Kidney tubule cell (primary cell): Measurements from ENCODE around the gene IMMP2L.
"Not testable (repeated sequence)": the region's sequence is repeated elsewhere in the genome, so short reads cannot be mapped to it uniquely, and the experiment has no call there.

Source experiments
- DNase-seq: peaks from one replicate; pipeline ENCODE4 v3.0.0-alpha.2; 2018; ENCODE audit warnings: low spot score

Gene IMMP2L

GRCh38 chr7:111339006-111339405 lies 223.3 kb downstream of the IMMP2L start:
- DNase-seq: no peak

GRCh38 chr7:111333010-111333409 lies 229.3 kb downstream of the IMMP2L start:
- no peak for DNase-seq

GRCh38 chr7:111330235-111330523 lies 232.1 kb downstream of the IMMP2L start:
- DNase-seq: no peak

GRCh38 chr7:111329367-111330234 lies 232.7 kb downstream of the IMMP2L start:
- DNase-seq: no peak

GRCh38 chr7:111328487-111328886 lies 233.8 kb downstream of the IMMP2L start:
- no peak for DNase-seq

GRCh38 chr7:111324776-111325175 lies 237.5 kb downstream of the IMMP2L start:
- DNase-seq: no peak

GRCh38 chr7:111324228-111324627 lies 238.1 kb downstream of the IMMP2L start:
- DNase-seq: no peak

- not testable (repeated sequence) for DNase-seq
Measured at GRCh38 chr7:111323670-111324069, 238.6 kb downstream of the IMMP2L start.

- DNase-seq: no peak
Measured at GRCh38 chr7:111320133-111320532, 242.2 kb downstream of the IMMP2L start.

GRCh38 chr7:111312966-111313365 lies 249.3 kb downstream of the IMMP2L start:
- peak; percentile 37 for DNase-seq

GRCh38 chr7:111308691-111309090 lies 253.6 kb downstream of the IMMP2L start:
- no peak for DNase-seq

- peak; percentile 12 for DNase-seq
Measured at GRCh38 chr7:111301891-111302290, 260.4 kb downstream of the IMMP2L start.

GRCh38 chr7:111294494-111294893 lies 267.8 kb downstream of the IMMP2L start:
- no peak for DNase-seq

- DNase-seq: no peak
Measured at GRCh38 chr7:111292026-111292470, 270.2 kb downstream of the IMMP2L start.

- no peak for DNase-seq
Measured at GRCh38 chr7:111290982-111291381, 271.3 kb downstream of the IMMP2L start.

- DNase-seq: no peak
Measured at GRCh38 chr7:111290419-111290818, 271.9 kb downstream of the IMMP2L start.

- not testable (repeated sequence) for DNase-seq
Measured at GRCh38 chr7:111288441-111288840, 273.9 kb downstream of the IMMP2L start.

- DNase-seq: peak; percentile 6
Measured at GRCh38 chr7:111282626-111283025, 279.7 kb downstream of the IMMP2L start.

- DNase-seq: peak; percentile 8
Measured at GRCh38 chr7:111274857-111275256, 287.4 kb downstream of the IMMP2L start.

GRCh38 chr7:111272092-111272491 lies 290.2 kb downstream of the IMMP2L start:
- DNase-seq: no peak

GRCh38 chr7:111270794-111271193 lies 291.5 kb downstream of the IMMP2L start:
- not testable (repeated sequence) for DNase-seq

GRCh38 chr7:111268941-111269340 lies 293.4 kb downstream of the IMMP2L start:
- DNase-seq: no peak

- DNase-seq: peak; percentile 50
Measured at GRCh38 chr7:111266613-111267012, 295.7 kb downstream of the IMMP2L start.

GRCh38 chr7:111265394-111265793 lies 296.9 kb downstream of the IMMP2L start:
- no peak for DNase-seq
